Activated CD4-positive, alpha-beta memory T cell treated with anti-CD3 and anti-CD28 coated beads, Interleukin-2, amount 10 ng/mL, durations not matched to agents 7 days and 5 days (primary cell): ENCODE results near the gene SMYD4. TPM values are rescaled to one million over a fixed set of nuclear protein-coding genes. Genes with fewer than 3 reads are reported as not detected.

ENCODE experiments used
- CTCF ChIA-PET: fragments of 350-600 bp; sonication (Branson Sonifier 250); formaldehyde crosslinking; loops from one replicate; lab custom pipeline; 2021; ENCODE audit warnings: antibody characterized with exemption, inconsistent platforms; lab: Charles Lee
- POLR2A ChIA-PET: fragments of 350-600 bp; sonication (Branson Sonifier 250); formaldehyde crosslinking; loops from one replicate; lab custom pipeline; 2021; ENCODE audit warnings: antibody characterized with exemption; lab: Charles Lee
- DNase-seq: peaks from one replicate; pipeline ENCODE4 v3.0.0-alpha.2; 2020
- H3K27ac Mint-ChIP-seq: one replicate; pipeline ENCODE4 v1.8.0; 2021; ENCODE audit warnings: mild to moderate bottlenecking, mixed read lengths
- H3K27me3 Mint-ChIP-seq: one replicate; pipeline ENCODE4 v1.8.0; 2021; ENCODE audit warnings: mixed read lengths
- H3K36me3 Mint-ChIP-seq: one replicate; pipeline ENCODE4 v1.8.0; 2021; ENCODE audit warnings: low read depth, mixed read lengths
- H3K4me1 Mint-ChIP-seq: one replicate; pipeline ENCODE4 v1.8.0; 2021; ENCODE audit warnings: mixed read lengths
- H3K4me3 Mint-ChIP-seq: one replicate; pipeline ENCODE4 v1.8.0; 2021; ENCODE audit warnings: mild to moderate bottlenecking, mixed read lengths
- H3K9me3 Mint-ChIP-seq: one replicate; pipeline ENCODE4 v1.8.0; 2021; ENCODE audit warnings: mixed read lengths
- total RNA-seq, 2 experiments: library from RNA; stranded (reverse); gene quantifications; one replicate each; pipeline ENCODE4 v1.2.3, GENCODE V29; 2021

The SMYD4 gene
- total RNA-seq, 2 experiments from 2014 or later = 27.4 to 29.3 TPM

DNA sequence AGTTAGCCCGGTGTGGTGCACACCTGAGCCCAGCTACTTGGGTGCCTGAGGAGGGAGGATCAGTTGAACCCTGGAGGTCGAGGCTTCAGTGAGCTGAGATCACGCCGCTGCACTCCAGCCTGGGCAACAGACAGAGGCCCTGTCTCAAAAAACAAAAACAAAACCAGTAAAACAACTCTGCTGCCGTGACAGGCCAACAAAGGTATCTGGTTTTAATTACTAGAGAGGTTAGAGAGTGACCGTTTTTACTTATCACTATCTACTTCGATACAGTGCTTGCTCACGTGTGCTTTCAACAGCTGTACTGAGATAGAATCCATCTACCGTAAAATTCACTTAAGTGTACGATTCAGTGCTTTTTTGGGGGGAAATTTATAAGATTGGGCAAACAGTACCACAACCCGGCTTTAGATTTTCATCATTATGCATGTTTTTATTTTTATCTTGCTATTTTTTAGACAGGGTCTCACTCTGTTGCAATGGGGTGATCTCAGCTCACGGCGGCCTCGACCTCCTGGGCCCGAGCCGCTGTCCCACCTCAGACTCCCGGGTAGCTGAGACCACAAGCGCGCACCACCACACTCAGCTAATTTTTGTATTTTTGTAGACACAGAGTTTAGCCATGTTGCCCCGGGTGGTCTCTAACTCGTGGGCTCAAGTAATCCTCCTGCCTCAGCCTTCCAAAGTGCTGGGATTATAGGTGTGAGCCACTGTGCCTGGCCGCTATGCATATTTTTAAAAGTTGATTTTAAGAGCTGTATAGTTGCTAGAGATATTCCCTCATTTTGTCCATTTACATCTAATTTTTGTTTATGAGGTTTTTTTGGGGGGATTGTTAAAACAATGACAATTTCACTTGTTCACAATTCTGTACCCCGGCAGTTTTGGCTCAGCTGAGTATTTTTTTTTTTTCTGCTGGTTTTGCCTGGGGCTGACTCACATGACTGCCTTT lies 36.9 kb downstream of the SMYD4 start:
- Mint-ChIP-seq H3K9me3 (no peaks in the 10 kb centered on the region), H3K36me3 (peaks cover 22% of the 10 kb centered on the region), H3K27ac (no peak overlapping the region), H3K27me3 (no peaks in the 10 kb centered on the region), H3K4me1 (peaks cover 3% of the 10 kb centered on the region), H3K4me3 (no peak overlapping the region)
- no peak for DNase-seq
- ChIA-PET CTCF (interaction anchor here (0.5 to 3.4 kb wide), 3 partner anchors 9 to 71 kb away, joined by 3 to 14 read pairs (median 3); no protein-coding TSS in a partner anchor), POLR2A (interaction anchor here (0.9 kb wide), 1 partner anchor 109 kb away, joined by 3 read pairs; no protein-coding TSS in a partner anchor)

DNA sequence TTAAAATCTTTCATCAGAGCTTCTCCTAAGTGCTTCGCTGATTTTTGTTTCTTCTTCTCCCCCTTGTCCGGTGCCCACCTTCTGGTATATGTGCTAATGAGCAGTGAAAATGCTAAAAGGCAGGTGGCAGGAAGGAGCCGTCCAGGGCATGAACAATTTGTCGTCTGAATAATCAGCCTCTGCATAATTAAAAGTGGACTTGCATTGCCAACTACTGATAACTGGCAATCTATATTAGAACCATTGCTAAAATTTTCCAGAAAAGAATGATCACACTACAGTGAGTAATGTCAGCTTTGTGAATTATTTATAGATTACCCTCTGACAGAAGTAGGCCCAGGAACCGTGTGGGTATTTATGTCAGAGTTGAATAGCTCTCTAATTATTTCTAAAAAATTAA lies 39.8 kb downstream of the SMYD4 start:
- ChIA-PET CTCF (no interaction called here), POLR2A (no interaction called here)
- no peaks in the 10 kb centered on the region for H3K9me3 Mint-ChIP-seq

DNA sequence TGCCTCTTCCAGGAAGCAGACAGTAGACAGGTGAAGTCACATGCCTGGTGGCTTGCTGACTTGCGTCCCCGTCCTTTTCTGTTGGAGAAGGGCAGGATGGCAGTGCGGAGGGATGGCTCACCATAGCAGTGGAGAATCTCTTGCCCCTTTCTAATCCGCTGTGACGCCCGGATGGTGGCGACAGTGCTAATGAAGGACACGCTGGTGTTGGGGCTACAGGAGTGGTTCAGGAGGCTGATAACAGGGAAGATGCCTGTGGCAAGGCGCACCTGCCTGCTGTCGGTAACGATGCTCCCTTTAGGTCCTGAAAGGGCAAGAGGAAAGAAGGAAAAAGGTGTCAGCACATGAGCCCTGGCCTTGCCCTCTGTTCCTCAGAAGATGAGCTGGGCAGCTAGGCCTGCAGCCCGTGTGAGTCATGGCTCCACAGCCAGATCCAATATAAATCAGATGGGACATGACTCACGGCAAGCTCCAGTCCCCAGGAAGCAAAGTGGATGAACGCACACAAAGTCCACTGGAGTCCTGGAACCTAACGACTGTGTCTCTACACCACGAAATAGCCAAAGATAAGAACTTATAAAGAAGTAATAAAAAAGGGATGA lies 42.3 kb downstream of the SMYD4 start:
- no peaks in the 10 kb centered on the region for H3K9me3 Mint-ChIP-seq
- DNase-seq = no peak
- peaks cover 5% of the 10 kb centered on the region for H3K4me1 Mint-ChIP-seq
- no peak overlapping the region for H3K4me3 Mint-ChIP-seq
- peaks cover 49% of the 10 kb centered on the region for H3K36me3 Mint-ChIP-seq
- ChIA-PET POLR2A (interaction anchor here (1.3 kb wide), 1 partner anchor 14 kb away, joined by 4 read pairs; no protein-coding TSS in a partner anchor), CTCF (interaction anchor here (1.2 kb wide), 1 partner anchor 66 kb away, joined by 4 read pairs; no protein-coding TSS in a partner anchor)
- no peaks in the 10 kb centered on the region for H3K27me3 Mint-ChIP-seq
- H3K27ac Mint-ChIP-seq = no peak overlapping the region

More for the DNA sequence above, 39.8 kb downstream of the SMYD4 start:
- no peak overlapping the region for H3K27ac Mint-ChIP-seq
- no peak overlapping the region for H3K4me3 Mint-ChIP-seq
- no peak for DNase-seq
- peaks cover 30% of the 10 kb centered on the region for H3K36me3 Mint-ChIP-seq
- no peaks in the 10 kb centered on the region for H3K27me3 Mint-ChIP-seq
- H3K4me1 Mint-ChIP-seq = no peaks in the 10 kb centered on the region

DNA sequence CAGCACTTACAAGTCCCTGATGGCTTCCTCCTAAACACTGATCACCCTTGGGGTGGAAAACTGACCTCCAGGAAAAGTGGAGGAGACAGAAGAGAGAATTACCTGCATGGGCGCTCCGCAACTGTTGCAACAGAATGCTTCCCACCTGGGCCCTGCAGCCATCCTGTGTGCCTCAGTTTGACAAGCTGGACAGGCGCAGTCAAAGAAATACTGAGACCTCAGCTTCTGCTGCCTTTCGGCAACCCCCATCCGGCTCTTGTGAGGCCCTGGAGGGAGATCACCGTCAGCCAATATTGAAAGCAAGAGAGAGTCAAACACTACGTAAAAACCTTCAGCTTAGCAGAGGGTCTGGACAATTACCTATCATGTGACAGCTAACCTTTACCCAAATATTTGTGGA lies 43.0 kb downstream of the SMYD4 start:
- DNase-seq = no peak
- Mint-ChIP-seq H3K27me3 (no peaks in the 10 kb centered on the region), H3K9me3 (no peaks in the 10 kb centered on the region), H3K36me3 (peaks cover 56% of the 10 kb centered on the region), H3K27ac (no peak overlapping the region), H3K4me3 (no peak overlapping the region), H3K4me1 (peaks cover 5% of the 10 kb centered on the region)
- ChIA-PET CTCF (no interaction called here), POLR2A (interaction anchor here (1.3 kb wide), 1 partner anchor 13 kb away, joined by 4 read pairs; no protein-coding TSS in a partner anchor)

DNA sequence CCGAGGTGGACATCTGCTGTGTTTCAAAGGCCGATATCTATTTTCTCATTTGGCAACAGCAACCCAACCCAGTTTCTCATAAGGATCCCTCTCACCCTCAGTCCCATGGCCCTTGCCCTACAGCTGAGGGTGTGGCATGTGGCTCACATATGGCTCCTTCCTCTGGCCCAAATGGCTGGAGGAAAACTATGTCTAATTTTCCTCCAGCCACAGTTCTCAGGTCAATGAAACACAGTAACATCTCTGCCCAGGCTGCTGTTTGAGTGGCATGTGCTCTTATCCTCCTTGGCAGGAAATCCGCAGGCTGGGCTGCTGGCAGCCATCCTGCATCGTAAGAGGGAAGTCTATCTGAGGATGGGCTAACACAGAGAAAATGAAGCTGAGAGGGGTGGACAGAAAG lies 43.8 kb downstream of the SMYD4 start:
- Mint-ChIP-seq H3K4me3 (no peak overlapping the region), H3K4me1 (peaks cover 5% of the 10 kb centered on the region), H3K36me3 (peaks cover 57% of the 10 kb centered on the region), H3K27ac (no peak overlapping the region), H3K27me3 (no peaks in the 10 kb centered on the region), H3K9me3 (no peaks in the 10 kb centered on the region)
- POLR2A ChIA-PET = interaction anchor here (1.3 kb wide), 1 partner anchor 12 kb away, joined by 4 read pairs; no protein-coding TSS in a partner anchor
- no peak for DNase-seq
- CTCF ChIA-PET = interaction anchor here (1.2 kb wide), 1 partner anchor 14 kb away, joined by 3 read pairs; no protein-coding TSS in a partner anchor

DNA sequence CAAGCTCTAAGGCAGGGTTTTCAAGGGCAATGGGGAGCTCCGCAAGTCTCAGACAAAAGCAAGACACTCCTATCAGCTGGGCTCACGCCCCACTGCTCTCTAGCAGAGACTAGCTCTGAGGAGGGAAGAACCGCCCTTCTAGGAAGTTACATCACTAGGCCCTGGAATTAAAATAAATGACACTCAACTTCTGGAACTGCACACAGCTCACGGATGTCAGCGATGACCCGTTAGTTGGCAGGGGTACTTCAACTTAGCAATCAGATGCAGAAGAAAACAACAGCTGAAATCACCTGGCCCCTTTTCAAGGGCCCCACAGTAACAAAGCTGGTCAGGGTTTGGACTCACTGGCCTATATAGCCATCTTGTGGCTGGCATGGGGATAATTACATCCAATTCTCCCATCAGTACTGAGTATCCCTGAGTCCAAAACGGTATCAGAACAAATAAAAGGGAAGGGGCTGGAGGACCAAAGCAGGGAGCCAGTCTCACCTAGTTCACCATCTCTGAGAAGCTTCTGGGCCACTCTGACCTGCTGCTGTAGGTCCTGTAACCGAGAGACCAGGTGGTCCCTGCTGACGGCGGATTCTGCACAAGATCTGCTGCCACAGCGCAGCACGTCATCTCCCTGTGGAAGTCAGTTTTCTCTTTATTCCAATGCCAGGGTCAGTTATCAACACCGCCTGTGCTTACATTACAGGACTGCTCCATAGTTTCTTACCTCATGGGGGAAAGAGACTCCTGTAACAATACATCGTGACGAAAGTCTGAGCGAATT lies 45.7 kb downstream of the SMYD4 start:
- POLR2A ChIA-PET = interaction anchor here (0.5 to 1.7 kb wide), 7 partner anchors 15 to 115 kb away, joined by 3 to 10 read pairs (median 5); partner anchors contain the start of genes RPA1, SMYD4 and WDR81
- peaks cover 5% of the 10 kb centered on the region for H3K4me1 Mint-ChIP-seq
- H3K4me3 Mint-ChIP-seq = no peak overlapping the region
- no peak overlapping the region for H3K27ac Mint-ChIP-seq
- CTCF ChIA-PET = interaction anchor here (0.7 to 4.5 kb wide), 14 partner anchors 9 to 115 kb away, joined by 3 to 46 read pairs (median 4); no protein-coding TSS in a partner anchor
- no peaks in the 10 kb centered on the region for H3K27me3 Mint-ChIP-seq
- no peak for DNase-seq
- no peaks in the 10 kb centered on the region for H3K9me3 Mint-ChIP-seq
- peaks cover 64% of the 10 kb centered on the region for H3K36me3 Mint-ChIP-seq

DNA sequence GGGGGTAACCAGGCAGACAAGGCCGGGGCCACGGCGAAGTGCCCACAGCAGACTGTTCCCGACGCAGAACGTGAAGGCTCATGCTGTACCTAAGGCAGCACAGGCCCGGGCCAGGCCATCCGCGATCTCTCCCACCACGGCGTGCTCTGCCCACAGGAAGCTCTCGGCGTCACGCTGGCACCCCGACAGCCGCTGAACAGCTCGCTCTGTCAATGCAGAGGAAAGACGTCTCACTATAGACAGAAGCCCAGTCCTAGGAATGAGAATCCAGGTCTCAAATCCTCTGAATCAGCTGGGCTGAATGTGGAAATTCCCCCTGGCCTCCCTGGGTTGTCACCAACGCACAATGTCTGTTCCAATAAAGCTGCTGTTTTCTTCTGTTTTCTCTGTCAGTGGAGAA lies 46.4 kb downstream of the SMYD4 start:
- H3K4me1 Mint-ChIP-seq = peaks cover 5% of the 10 kb centered on the region
- no peak overlapping the region for H3K4me3 Mint-ChIP-seq
- POLR2A ChIA-PET = interaction anchor here (0.8 to 1.7 kb wide), 6 partner anchors 19 to 114 kb away, joined by 3 to 10 read pairs (median 5); partner anchors contain the start of genes RPA1, SMYD4 and WDR81
- no peak overlapping the region for H3K27ac Mint-ChIP-seq
- peaks cover 62% of the 10 kb centered on the region for H3K36me3 Mint-ChIP-seq
- CTCF ChIA-PET = interaction anchor here (0.7 to 4.5 kb wide), 15 partner anchors 10 to 250 kb away, joined by 3 to 46 read pairs (median 3); no protein-coding TSS in a partner anchor
- H3K27me3 Mint-ChIP-seq = no peaks in the 10 kb centered on the region
- no peak for DNase-seq
- H3K9me3 Mint-ChIP-seq = no peaks in the 10 kb centered on the region

DNA sequence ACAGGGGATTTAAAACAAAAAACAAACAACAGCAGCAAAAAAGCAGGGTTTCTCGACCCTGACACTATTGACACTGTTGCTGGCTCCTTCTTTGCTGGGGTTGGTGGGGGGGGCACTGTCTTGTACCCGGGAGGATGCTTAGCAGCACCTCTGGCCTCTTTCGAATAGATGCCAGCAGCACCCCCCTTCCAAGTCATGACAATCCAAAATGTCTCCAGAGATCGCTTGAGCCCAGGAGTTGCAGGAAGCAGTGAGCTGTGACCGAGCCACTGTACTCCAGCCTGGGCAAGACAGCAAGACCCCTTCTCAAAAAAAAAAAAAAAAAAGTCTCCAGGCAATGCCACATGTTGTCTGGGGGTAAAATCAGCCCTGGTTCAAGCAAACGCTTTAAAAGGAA lies 47.5 kb downstream of the SMYD4 start:
- no peaks in the 10 kb centered on the region for H3K9me3 Mint-ChIP-seq
- ChIA-PET POLR2A (interaction anchor here (0.7 kb wide), 1 partner anchor 88 kb away, joined by 3 read pairs; no protein-coding TSS in a partner anchor), CTCF (interaction anchor here (1.4 to 4.5 kb wide), 2 partner anchors 61 to 113 kb away, joined by 4 to 46 read pairs; no protein-coding TSS in a partner anchor)
- no peak overlapping the region for H3K4me3 Mint-ChIP-seq
- peaks cover 5% of the 10 kb centered on the region for H3K4me1 Mint-ChIP-seq
- H3K27ac Mint-ChIP-seq = no peak overlapping the region
- H3K36me3 Mint-ChIP-seq = peaks cover 59% of the 10 kb centered on the region
- DNase-seq = no peak
- H3K27me3 Mint-ChIP-seq = no peaks in the 10 kb centered on the region

DNA sequence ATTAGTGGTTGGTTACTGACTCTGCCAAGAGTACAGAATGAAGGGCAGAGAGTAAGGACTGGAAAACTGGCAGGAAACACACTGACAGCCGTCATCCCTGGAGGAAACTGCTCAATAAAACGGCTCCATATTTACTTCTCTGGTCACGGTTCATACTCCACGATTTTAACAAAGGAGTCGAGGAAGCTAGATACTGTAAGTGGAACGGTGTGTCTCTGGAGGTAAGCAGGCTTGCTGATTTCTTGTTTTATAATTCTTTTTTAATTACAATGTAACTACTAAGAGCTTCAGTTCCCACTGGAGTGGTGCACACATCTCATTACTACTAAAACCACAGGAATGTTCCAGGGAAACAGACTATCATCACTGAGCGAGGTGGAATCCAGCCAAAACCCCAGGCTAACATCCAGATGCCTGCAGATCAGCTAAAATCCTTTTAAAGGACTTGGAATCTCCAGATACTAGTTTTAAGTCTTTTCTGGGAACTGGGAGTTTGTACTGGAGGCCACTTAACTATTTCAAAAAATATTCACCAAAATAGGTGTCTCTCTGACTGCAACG lies 50.1 kb downstream of the SMYD4 start:
- H3K9me3 Mint-ChIP-seq = no peaks in the 10 kb centered on the region
- H3K27me3 Mint-ChIP-seq = no peaks in the 10 kb centered on the region
- ChIA-PET POLR2A (no interaction called here), CTCF (interaction anchor here (1.1 to 1.4 kb wide), 2 partner anchors 15 to 62 kb away, joined by 4 to 5 read pairs; no protein-coding TSS in a partner anchor)
- no peak overlapping the region for H3K4me3 Mint-ChIP-seq
- no peak overlapping the region for H3K27ac Mint-ChIP-seq
- peaks cover 52% of the 10 kb centered on the region for H3K36me3 Mint-ChIP-seq
- DNase-seq = no peak
- H3K4me1 Mint-ChIP-seq = peaks cover 5% of the 10 kb centered on the region

DNA sequence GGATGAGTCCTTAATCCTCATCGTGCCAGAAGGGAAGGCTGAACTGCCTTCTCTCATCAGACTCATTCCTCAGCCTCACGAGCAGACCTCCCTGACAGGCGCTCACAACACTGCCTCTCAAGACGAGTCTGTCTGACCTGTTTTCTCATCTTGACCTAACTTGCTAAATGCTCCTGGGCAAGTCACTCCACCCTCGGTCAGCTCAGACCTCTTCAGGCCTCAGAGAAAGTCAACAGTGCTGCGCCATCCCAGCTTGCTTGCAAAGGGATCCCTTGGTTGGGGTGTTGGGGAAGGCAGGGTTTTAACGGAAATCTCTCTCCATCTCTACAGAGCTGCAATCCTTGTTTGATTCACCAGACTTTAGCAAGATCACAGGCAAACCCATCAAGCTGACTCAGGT lies 52.8 kb downstream of the SMYD4 start:
- no peak for DNase-seq
- ChIA-PET POLR2A (interaction anchor here (0.7 to 1.4 kb wide), 3 partner anchors 10 to 60 kb away, joined by 3 to 4 read pairs (median 4); no protein-coding TSS in a partner anchor), CTCF (no interaction called here)
- Mint-ChIP-seq H3K4me1 (peaks cover 2% of the 10 kb centered on the region), H3K9me3 (no peaks in the 10 kb centered on the region), H3K27ac (no peak overlapping the region), H3K36me3 (peaks cover 25% of the 10 kb centered on the region), H3K27me3 (no peaks in the 10 kb centered on the region), H3K4me3 (no peak overlapping the region)

DNA sequence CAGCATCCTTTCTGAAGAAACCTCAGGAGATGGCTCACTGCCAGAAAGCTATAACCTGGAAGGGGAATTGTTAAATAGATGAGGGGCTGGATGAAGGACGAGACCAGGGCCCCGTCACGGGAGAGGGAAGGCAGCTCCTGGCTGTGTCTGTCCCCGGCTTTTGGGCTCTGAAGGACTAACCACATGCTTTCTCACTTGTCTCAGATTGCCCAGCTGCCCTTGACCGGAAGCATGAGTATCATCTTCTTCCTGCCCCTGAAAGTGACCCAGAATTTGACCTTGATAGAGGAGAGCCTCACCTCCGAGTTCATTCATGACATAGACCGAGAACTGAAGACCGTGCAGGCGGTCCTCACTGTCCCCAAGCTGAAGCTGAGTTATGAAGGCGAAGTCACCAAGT lies 53.4 kb downstream of the SMYD4 start:
- Mint-ChIP-seq H3K27ac (no peak overlapping the region), H3K27me3 (no peaks in the 10 kb centered on the region), H3K4me3 (no peak overlapping the region), H3K9me3 (no peaks in the 10 kb centered on the region), H3K4me1 (peaks cover 2% of the 10 kb centered on the region), H3K36me3 (peaks cover 22% of the 10 kb centered on the region)
- POLR2A ChIA-PET = interaction anchor here (0.7 to 1.4 kb wide), 3 partner anchors 10 to 59 kb away, joined by 3 to 4 read pairs (median 4); no protein-coding TSS in a partner anchor
- CTCF ChIA-PET = no interaction called here
- DNase-seq = no peak
